B cell (primary cell): Measurements from ENCODE around the gene ZNF777.

Experiments used
- CTCF ChIP-seq: fragments of 200-600 bp; IDR thresholded peaks from one replicate; pipeline ENCODE4 v1.8.0; 2022; ENCODE audit warnings: antibody characterized with exemption, mild to moderate bottlenecking
- EZH2 ChIP-seq: IDR thresholded peaks from 2 replicates; pipeline ENCODE4 v1.6.1; 2012; ENCODE audit warnings: borderline replicate concordance, low read depth, mild to moderate bottlenecking, moderate library complexity, low read length; ENCODE audit not compliant: insufficient read depth, poor library complexity, severe bottlenecking

- no peak for TF ChIP-seq EZH2
- no peak for TF ChIP-seq CTCF
These were observed 33.7 kb downstream of the ZNF777 start for GRCh38 chr7:149427096-149427680.
